Dedifferentiated amniotic fluid mesenchymal stem cell (primary cell): ENCODE data around the gene SNRNP25.
"Not testable (repeated sequence)": the region's sequence is repeated elsewhere in the genome, so short reads cannot be mapped to it uniquely, and the experiment has no call there.

ENCODE experiments used
- DNase-seq: peaks from one replicate; pipeline ENCODE4 v3.0.0-alpha.2; 2016; ENCODE audit errors: extremely low spot score

Gene SNRNP25

GRCh38 chr16:41439-42068 is 12.1 kb upstream of the SNRNP25 start:
- DNase-seq: no peak

GRCh38 chr16:42069-42457 is 11.6 kb upstream of the SNRNP25 start:
- no peak for DNase-seq

DNA sequence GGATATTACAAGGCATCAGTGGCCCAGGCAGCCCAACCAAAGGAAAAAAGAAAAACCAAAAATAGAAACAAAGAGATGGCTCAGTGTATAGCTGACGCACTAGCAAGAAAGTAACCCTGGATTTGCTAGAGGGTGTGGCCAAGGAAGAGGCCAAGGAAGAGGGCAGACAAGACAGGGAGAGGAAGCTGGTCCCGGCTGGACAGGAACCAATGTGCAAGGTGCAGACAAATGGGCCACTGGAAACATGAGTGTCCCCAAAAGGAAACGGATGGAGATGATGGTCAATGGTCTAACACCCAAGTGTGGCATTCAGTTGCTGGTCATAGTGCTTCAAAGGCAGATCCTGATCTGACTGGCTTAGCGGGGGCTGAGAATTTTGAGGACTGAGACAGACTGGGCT is 10.9 kb upstream of the SNRNP25 start:
- no peak for DNase-seq

GRCh38 chr16:43294-43693 is 10.3 kb upstream of the SNRNP25 start:
- DNase-seq: no peak

- DNase-seq: no peak
Measured at GRCh38 chr16:44655-45054, 9.0 kb upstream of the SNRNP25 start.

- DNase-seq: no peak
Measured at GRCh38 chr16:45454-45853, 8.2 kb upstream of the SNRNP25 start.

DNA sequence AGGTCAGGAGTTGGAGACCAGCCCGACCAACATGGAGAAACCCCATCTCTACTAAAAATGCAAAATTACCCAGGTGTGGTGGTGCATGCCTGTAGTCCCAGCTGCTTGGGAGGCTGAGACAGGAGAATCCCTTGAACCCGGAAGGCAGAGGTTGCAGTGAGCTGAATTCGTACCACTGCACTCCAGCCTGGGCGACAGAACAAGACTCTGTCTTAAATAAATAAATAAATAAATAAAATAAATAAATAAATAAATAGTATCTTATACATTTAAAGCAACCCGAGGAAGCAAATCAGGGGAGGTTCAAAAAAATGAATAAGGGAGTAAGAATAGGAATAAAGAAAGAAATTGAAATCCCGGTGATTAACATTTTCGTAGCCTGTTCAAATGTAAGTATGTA is 7.1 kb upstream of the SNRNP25 start:
- not testable (repeated sequence) for DNase-seq

- DNase-seq: no peak
Measured at GRCh38 chr16:47234-47633, 6.4 kb upstream of the SNRNP25 start.

DNA sequence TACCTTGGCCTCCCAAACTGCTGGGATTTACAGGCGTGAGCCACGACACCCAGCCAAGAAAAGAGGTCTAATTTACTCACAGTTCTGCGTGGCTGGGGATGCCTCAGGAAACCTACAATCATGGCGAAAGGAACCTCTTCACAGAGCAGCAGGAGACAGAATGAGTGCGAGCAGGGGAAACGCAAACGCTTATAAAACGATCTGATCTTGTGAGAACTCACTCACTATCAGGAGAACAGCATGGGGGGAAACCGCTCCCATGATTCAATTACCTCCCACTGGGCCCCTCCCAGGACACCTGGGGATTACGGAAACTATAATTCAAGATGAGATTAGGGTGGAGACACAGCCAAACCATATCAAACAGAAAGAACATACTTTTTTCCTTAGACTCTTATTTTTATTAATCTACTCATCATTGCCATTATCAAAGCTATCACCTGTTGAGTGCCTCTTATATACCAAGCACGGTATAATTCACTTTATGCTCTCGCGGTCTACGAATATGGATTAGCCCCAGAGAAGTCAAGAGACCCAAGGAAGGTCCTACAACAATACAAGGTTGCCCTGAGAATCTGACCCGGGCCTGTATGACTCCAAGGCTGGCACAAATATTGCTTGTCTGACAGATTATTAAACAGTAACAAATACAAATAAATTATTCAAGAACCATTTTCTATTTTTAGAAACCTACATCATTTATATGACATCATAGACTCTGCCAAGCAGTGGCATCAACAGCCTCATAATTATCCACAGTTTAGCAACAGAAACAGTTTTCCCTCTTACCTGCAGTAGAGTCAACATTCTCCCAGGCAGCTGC is 2.6 kb upstream of the SNRNP25 start:
- DNase-seq: no peak

DNA sequence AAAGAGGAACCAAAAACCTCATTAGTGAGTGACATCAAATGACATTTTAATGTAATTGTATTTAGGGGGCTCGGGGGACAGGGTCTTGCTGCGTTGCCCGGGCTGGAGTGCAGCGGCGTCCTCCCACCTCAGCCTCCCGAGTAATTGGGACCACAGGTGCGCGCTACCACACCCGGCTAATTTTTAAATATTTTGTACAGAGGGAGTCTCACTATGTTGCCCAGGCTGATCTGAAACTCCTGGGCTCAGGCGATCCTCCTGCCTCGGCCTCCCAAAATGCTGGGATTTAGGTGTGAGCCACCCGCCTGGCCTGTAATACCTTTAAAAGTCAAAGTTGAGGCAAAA is 581 bp downstream of the SNRNP25 start:
- DNase-seq: no peak

DNA sequence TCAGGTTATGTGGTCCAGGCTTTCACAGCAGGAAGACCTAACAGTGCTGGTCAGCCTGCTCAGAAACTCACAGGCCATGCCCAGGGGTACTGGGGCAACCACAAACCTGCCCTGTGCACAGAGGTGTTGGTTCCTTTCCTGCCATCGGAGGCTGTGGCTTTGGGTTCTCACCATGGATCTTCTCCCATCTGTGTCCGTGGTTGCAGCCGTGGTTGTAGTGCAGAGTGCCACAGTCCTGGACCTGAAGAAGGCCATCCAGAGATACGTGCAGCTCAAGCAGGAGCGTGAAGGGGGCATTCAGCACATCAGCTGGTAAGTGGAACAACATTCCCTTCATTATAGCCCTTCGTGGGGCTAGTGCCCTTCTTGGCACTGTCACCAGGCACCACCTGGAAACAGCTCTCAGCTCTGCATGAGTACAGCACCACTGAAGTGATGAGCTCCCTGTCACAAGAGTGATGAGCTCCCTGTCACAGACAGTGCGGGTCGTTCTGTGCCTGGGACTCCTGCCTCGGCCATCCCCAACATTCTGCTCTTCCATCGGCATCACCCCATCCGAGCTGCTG is 2.0 kb downstream of the SNRNP25 start:
- no peak for DNase-seq

GRCh38 chr16:56231-56927 is 2.8 kb downstream of the SNRNP25 start:
- no peak for DNase-seq

DNA sequence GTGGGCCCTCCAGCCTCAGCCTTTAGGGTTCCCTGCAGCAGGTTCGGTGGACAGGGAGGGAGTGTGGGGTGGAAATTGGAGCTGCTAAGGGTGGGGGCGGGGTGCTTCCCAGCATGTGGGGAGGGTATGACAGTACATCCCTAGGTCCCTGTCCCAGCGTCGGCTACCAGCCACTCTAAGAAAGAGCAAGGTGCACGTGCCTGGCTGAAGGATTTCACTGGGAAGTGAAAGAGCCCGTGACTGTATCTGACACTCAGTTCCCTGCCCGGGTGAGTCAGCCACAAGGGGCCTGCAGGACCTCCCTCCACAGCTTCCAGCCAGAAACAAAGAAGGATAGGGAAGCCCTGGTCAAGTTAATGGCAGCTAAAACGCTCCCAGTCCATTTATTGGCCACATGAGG is 4.1 kb downstream of the SNRNP25 start:
- DNase-seq: no peak

DNA sequence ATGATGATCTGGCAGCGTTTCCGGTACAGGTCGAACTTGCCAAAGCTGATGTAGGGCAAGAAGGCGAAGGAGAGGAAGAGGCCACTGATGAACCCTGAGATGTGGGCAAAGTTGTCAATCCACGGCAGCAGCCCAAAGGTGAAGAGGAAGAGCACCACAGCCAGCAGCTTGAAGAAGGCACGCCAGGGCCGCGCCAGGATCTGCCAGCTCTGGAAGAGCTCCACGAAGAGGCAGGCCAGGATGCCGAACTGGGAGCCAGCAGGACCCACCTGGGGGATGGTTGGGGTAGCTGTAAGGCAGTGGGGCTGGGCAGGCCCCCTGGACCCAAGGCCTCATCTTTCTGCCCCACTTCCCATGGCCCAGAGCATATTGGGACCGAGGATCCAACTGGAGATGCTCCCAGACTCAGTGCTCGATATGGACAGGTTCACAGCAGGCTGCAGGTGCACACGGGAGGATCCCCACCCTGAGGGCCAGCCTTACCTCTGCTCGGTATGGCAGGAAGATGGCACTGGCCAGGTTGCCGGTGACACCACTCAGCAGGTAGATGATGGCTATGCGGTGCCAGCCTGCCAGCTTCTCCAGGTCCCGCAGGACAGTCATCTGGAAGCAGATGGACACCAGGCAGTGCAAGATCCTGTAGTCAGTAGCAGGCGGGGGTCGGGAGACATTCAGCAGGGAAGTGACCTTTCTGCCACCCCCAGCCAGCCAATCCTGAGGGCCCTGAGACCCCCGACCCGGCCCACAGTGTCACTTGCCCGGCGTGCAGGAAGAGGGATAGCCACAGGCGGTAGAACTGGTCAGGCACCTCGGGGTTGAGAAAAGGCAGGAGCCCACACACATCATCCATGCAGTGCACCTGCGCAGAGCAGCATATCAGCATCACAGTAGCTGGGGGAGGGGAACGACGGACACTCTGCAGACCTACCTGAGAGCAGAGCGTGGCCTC is 5.1 kb downstream of the SNRNP25 start:
- no peak for DNase-seq

GRCh38 chr16:59440-60059 is 5.9 kb downstream of the SNRNP25 start:
- DNase-seq: no peak

DNA sequence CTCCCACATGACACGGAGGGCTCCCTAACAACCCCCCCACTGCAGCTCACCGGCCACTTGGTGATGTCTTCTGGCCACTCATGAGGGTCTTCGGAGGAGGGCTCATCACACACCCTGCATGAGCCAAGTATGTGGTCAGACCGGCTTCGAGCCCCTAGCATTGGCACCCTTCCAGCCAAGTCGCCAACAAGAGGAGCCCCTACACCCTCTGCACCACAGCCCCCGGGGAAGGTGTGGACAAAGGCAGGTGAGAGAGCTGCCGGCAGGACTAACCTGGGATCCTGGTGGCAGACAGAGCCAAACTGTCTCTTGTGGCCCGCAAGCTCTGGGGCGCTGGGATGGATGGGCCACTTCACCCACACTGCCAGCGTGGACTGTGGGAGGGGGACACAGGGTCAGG is 6.5 kb downstream of the SNRNP25 start:
- no peak for DNase-seq

DNA sequence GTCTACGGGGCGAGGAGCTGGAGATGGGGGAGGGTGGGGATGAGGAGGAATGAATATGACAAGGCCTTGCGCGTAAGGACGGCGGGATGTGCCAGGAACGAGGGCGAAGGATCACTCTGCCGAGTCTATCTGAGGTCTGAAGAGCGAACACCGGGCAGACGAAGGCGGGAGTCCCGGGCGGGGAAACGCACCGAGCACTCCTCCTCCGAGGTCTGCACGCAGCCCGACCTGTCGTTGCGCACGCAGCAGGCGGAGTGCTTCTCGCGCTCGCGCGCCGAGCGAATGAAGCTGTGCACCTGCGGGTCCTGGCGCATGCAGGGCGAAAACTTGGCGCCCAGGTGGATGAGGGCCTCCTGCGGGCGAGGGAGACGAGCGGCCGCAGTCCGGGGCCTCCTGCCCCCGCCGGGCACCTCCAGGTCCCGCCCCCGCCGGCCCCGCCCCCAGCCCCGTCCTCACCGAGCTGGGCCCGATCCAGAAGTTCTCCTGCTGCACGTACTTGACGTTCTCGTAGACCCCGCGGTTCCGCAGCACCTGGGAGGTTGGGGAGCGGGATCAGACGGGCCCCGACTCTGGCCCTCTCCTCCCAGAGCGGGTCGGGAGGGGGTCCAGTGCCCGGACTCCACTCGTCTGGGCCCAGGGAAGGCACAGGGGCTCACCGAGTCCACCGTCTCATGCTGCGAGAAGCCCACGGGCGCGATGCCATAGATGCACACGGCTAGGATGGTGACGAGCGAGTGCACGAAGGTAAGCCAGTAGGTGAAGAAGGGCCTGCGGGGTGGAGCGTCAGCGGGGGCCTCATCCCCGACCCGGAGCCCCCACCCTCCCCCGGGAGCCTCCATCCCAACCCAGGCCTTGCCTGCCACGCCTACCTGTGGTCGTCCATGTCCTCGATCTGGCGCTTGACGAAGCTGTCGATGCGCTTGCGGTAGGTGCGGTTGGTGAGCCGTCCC is 7.6 kb downstream of the SNRNP25 start:
- no peak for DNase-seq

- no peak for DNase-seq
Measured at GRCh38 chr16:61879-62281, 8.3 kb downstream of the SNRNP25 start.

DNA sequence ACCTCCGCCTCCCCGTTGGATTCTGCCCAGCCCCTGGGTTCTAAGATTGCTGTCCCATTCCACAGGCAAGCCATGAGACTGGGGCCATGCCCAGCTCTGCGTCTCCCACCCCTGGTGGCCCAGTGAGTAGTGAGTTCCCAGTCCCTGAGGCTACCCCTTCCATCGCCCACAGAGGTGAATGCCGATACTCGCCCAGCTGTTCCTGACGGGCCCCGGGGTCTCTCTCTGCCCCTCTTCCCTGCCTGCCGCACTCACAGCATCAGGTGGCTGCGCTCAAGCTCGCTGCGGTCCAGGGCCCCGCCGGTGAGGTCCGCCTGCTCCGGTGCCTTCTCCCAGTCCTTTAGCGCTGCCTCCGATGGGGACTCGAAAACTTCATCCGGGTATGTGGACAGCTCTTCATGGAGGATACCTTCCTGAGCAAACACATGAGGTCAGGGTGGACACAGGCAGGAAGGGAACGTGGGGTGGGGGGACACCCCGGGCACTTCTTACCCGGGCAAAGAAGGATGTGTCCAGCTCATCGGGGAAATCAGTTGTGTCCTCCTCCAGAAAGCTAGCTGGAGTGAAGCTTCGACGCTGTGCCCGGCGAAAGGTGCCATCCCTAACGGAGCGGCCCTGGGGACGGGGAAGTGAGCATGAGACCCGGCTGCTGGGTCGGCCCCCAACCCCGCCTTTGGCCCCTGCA is 8.8 kb downstream of the SNRNP25 start:
- DNase-seq: no peak
